Measurements from ENCODE around the gene SRGAP1. TPM values are rescaled to one million over a fixed set of nuclear protein-coding genes. Genes with fewer than 3 reads are reported as not detected.

SRGAP1 gene
- total and polyA plus RNA-seq, 8 donors = 2.5 to 13.3 (median 7.5) TPM

- H3K9me3 ChIP-seq = no peaks in the 10 kb centered on the region
- ATAC-seq (peak; percentile 57 to 89 (median 86)), DNase-seq (peak in 1 of 6 donors; percentile 14), FAIRE-seq (no peak)
- H3K27me3 ChIP-seq = no peaks in the 10 kb centered on the region
- intact Hi-C loops (cut with DNase I) = no loop called here
- TF ChIP-seq CTCF (IDR thresholded peaks at IDR 0.05) = no peak
- no peaks in the 10 kb centered on the region for H3K36me3 ChIP-seq
- peaks cover 10 to 14% (median 13%) of the 10 kb centered on the region in 3 donors for H3K4me1 ChIP-seq
- peak overlapping the region in 3 of 4 donors; percentile 39 to 47 (median 44) for H3K27ac ChIP-seq
- H3K4me3 ChIP-seq = no peak overlapping the region
- 9 to 11% methylated on average over 2 of the region's 2 CpGs for WGBS, 2 donors
These were observed 105.4 kb downstream of the SRGAP1 start for GRCh38 chr12:63949902-63950301.

GRCh38 chr12:63952995-63953394, 108.5 kb downstream of the SRGAP1 start:
- Histone ChIP-seq H3K4me1 (peaks cover 18 to 31% (median 26%) of the 10 kb centered on the region in 3 donors), H3K36me3 (no peaks in the 10 kb centered on the region), H3K4me3 (no peak overlapping the region), H3K27ac (no peak overlapping the region), H3K27me3 (no peaks in the 10 kb centered on the region), H3K9me3 (no peaks in the 10 kb centered on the region)
- intact Hi-C loops (cut with DNase I) = no loop called here
- FAIRE-seq (no peak), ATAC-seq (no peak), DNase-seq (no peak)
- TF ChIP-seq CTCF (IDR thresholded peaks at IDR 0.05) = no peak
- 26 to 72% methylated on average over 1 of the region's 1 CpG for WGBS, 2 donors

- intact Hi-C loops (cut with DNase I) = no loop called here
- peak overlapping the region in 3 of 4 donors; percentile 10 to 46 (median 33) for H3K27ac ChIP-seq
- peak in 2 of 6 donors; percentile 41 to 50 for DNase-seq
- no peaks in the 10 kb centered on the region for H3K9me3 ChIP-seq
- no peak for TF ChIP-seq CTCF (IDR thresholded peaks at IDR 0.05)
- H3K36me3 ChIP-seq = no peaks in the 10 kb centered on the region
- FAIRE-seq = no peak
- ATAC-seq = peak; percentile 92 to 96 (median 94)
- H3K4me3 ChIP-seq = no peak overlapping the region
- no peaks in the 10 kb centered on the region for H3K27me3 ChIP-seq
- WGBS, 2 donors = 25 to 32% methylated on average over 9 of the region's 9 CpGs
- H3K4me1 ChIP-seq = peaks cover 11 to 28% (median 14%) of the 10 kb centered on the region in 3 donors
These were observed 111.5 kb downstream of the SRGAP1 start for GRCh38 chr12:63955831-63956666.

- no peak overlapping the region for H3K27ac ChIP-seq
These were observed 113.0 kb downstream of the SRGAP1 start for GRCh38 chr12:63957496-63957895.

More at GRCh38 chr12:63957496-63957895, 113.0 kb downstream of the SRGAP1 start:
- no peaks in the 10 kb centered on the region for H3K27me3 ChIP-seq
- DNase-seq = no peak
- no peak for ATAC-seq
- no peak overlapping the region for H3K4me3 ChIP-seq
- WGBS, 2 donors = 95 to 97% methylated on average over 5 of the region's 5 CpGs
- intact Hi-C loops (cut with DNase I) = no loop called here
- H3K36me3 ChIP-seq = no peaks in the 10 kb centered on the region
- no peak for TF ChIP-seq CTCF (IDR thresholded peaks at IDR 0.05)
- no peaks in the 10 kb centered on the region for H3K9me3 ChIP-seq
- H3K4me1 ChIP-seq = peaks cover 11 to 28% (median 14%) of the 10 kb centered on the region in 3 donors
- no peak for FAIRE-seq
